PFSK-1 (cell line): ENCODE data around the gene HNRNPAB.

Experiments
- FOXP2 ChIP-seq: optimal IDR thresholded peaks from 2 replicates; pipeline ENCODE3; 2011; ENCODE audit warnings: borderline replicate concordance, control low read depth, inconsistent platforms; ENCODE audit not compliant: insufficient read depth; ENCODE audit errors: extremely low read length, extremely low read depth
- POLR2AphosphoS5 ChIP-seq: IDR thresholded peaks from 2 replicates; pipeline ENCODE4 v1.6.1; 2012; ENCODE audit warnings: low read depth, mild to moderate bottlenecking, control low read depth, low read length, moderate library complexity
- SIN3A ChIP-seq: IDR thresholded peaks from 2 replicates; pipeline ENCODE4 v1.6.1; 2012; ENCODE audit warnings: mild to moderate bottlenecking, low read length, moderate library complexity, borderline replicate concordance; ENCODE audit not compliant: insufficient read depth
- TAF1 ChIP-seq: IDR thresholded peaks from 2 replicates; pipeline ENCODE4 v1.6.1; 2012; ENCODE audit warnings: low read length, control low read depth, borderline replicate concordance; ENCODE audit not compliant: insufficient read depth
- TF ChIP-seq, protein P1 (sequence below), 2 experiments: IDR thresholded peaks; 2 replicates each; pipeline versions ENCODE4 v1.6.1 to v1.8.0; 2011 to 2012; ENCODE audit warnings: low read depth in 2 of 2, low read length in 2 of 2, control low read depth in 1 of 2, inconsistent platforms in 1 of 2, mild to moderate bottlenecking in 1 of 2, moderate library complexity in 1 of 2; ENCODE audit not compliant: insufficient read depth in 1 of 2

The HNRNPAB gene

DNA sequence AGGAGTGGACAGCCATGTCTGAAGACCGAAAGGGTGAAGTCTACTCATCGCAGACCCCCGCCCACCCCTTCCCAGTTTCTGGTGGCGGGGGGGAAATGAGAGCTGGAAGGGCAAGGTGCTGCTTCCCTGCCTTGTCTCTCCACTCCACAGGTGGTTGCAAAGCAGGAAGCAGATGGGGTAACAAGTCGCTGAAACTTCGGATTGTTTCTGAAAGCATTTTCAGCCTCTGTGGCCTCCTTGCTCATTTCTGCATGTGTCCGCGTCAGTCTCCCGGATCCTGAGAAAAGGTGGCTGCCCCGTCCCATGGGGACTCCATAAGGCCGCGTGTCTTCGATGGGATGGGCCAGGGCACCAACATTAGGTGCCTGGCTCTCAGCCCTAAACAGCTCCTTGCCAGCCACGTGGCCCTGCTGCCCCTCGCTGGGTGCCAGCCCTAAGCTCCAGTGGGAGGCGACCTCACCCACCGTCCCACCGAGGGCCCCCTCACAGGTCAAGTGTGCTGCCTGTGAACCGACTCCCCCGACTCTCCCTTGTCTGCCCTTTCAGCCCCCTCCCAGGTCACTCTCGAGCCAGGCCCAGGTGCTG lies 27.3 kb downstream of the HNRNPAB start:
- TF ChIP-seq TAF1, result no peak
- TF ChIP-seq SIN3A, result no peak
- TF ChIP-seq FOXP2, result no peak
- TF ChIP-seq, protein P1, sequence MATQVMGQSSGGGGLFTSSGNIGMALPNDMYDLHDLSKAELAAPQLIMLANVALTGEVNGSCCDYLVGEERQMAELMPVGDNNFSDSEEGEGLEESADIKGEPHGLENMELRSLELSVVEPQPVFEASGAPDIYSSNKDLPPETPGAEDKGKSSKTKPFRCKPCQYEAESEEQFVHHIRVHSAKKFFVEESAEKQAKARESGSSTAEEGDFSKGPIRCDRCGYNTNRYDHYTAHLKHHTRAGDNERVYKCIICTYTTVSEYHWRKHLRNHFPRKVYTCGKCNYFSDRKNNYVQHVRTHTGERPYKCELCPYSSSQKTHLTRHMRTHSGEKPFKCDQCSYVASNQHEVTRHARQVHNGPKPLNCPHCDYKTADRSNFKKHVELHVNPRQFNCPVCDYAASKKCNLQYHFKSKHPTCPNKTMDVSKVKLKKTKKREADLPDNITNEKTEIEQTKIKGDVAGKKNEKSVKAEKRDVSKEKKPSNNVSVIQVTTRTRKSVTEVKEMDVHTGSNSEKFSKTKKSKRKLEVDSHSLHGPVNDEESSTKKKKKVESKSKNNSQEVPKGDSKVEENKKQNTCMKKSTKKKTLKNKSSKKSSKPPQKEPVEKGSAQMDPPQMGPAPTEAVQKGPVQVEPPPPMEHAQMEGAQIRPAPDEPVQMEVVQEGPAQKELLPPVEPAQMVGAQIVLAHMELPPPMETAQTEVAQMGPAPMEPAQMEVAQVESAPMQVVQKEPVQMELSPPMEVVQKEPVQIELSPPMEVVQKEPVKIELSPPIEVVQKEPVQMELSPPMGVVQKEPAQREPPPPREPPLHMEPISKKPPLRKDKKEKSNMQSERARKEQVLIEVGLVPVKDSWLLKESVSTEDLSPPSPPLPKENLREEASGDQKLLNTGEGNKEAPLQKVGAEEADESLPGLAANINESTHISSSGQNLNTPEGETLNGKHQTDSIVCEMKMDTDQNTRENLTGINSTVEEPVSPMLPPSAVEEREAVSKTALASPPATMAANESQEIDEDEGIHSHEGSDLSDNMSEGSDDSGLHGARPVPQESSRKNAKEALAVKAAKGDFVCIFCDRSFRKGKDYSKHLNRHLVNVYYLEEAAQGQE (IDR thresholded peaks at IDR 0.05; ENCODE audit: insufficient read depth in 1 of 2, low read depth in 2 of 2, low read length in 2 of 2), result no peak
- TF ChIP-seq POLR2AphosphoS5, result no peak

- 0 out of 2 replicates have a peak, but pooled peaks have one; percentile 22 for TF ChIP-seq TAF1
- TF ChIP-seq, protein P1 (IDR thresholded peaks at IDR 0.05; ENCODE audit: insufficient read depth in 1 of 2, low read depth in 2 of 2, low read length in 2 of 2), result no peak
Measured at GRCh38 chr5:178232124-178232919, 28.0 kb downstream of the HNRNPAB start, which contains the start of gene PHYKPL. TSS of gene PHYKPL (minus strand) at chr5:178232802. CDS start at chr5:178232550, 252 bp downstream.

- TF ChIP-seq TAF1 (no peak), FOXP2 (no peak), SIN3A (no peak), POLR2AphosphoS5 (no peak)
- TF ChIP-seq, protein P1 (IDR thresholded peaks at IDR 0.05; ENCODE audit: insufficient read depth in 1 of 2, low read depth in 2 of 2, low read length in 2 of 2), result no peak; a peak in 1 of 4 replicates
Measured at GRCh38 chr5:178232920-178233429, 28.6 kb downstream of the HNRNPAB start.

DNA sequence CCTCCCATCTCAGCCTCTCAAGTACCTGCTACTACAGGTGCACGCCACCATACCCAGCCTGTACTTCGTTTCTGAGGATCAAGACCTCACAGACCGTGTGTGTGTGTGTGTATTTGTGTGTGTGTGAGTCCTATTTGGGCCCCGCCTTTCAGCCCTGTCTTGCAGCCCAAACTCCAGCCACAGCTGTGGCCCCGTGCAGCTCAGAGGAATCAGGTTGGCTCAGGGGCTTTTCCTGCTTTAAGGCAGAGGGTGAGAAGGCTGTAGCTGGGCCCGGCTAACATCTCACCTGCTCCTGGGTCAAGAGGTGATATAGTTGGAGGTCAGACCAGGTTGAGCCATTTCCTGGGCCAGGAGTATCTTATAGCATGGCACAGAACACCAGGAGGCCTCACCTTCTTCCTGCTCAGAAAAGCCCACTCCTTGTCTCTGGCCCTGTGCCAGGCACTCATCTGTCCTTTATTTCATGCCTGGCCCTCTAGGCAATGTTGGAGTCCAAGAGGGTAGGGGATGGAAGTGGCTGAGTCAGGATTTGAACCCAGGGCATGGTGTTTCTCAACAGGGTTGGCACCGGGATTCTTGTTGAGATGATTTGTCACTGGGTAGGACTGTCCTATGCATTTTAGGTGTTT lies 29.9 kb downstream of the HNRNPAB start:
- TF ChIP-seq, protein P1 (IDR thresholded peaks at IDR 0.05; ENCODE audit: insufficient read depth in 1 of 2, low read depth in 2 of 2, low read length in 2 of 2), result no peak
- TF ChIP-seq FOXP2 (no peak), POLR2AphosphoS5 (no peak), SIN3A (no peak), TAF1 (no peak)
